Hematopoietic multipotent progenitor cell treated with erythropoietin and hydrocortisone succinate and interleukin-3 and kit ligand, for 8 days (in vitro differentiated cells): Measurements from ENCODE around the gene PRELP.
"Not testable (repeated sequence)": the region's sequence is repeated elsewhere in the genome, so short reads cannot be mapped to it uniquely, and the experiment has no call there.

Experiments
- DNase-seq: peaks from one replicate; pipeline ENCODE4 v3.0.0-alpha.2; 2015

The PRELP gene

DNA sequence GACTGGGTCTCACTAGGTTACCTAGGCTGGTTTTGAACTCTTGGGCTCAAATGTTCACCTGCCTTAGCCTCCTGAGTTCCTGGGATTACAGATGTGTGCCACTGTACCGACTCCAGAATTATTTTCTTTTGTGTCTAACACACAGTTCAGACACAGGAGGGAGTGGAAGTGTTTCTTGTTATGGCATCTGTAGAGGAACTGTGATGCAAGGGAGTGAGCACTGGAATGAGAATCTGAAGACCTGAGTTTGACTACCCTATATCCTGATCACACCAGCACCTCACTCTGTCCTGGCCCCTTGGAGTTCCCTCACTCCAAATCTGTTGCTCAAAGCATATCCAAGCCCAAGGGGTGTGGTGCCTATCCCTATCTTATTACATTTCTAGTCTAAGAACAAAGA lies 33.5 kb downstream of the PRELP start:
- no peak for DNase-seq

DNA sequence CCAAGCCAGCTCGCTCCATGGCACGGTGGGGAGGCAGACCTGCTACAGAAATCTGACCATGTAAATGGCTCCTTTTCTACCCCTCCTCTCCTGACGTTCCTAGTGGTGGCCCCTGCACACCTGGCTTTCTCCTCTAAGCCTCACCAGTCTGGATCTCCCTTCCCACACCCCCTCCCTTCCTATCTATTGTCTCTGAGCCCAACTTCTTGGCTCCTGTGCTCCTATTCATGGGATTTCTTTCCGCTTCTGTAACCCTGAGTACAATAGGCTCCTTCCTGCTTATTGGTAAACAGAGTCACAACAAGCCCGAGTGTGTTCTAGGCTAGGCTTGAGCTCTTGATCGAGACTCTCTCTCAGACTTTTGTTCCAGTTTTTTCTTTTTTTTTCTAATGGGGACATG lies 35.9 kb downstream of the PRELP start:
- no peak for DNase-seq

DNA sequence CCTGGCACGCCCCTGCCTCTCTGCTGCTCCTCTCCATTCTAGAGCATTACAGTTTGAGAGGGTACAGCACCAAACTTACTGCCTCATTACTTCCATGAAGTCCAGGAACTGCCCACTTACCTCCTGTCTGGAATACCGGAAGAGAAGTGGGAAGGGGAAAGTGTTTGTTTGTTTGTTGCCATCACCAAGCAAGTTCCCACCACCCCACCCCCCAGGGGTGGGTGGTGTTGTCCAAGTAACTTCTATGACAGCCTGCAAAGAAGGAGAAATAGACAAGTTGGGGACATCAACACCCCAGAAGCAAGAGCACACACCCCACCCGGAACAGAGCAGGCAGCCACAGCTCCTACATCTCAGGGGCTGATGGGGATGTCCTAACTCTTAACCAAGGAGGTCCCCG lies 36.3 kb downstream of the PRELP start:
- no peak for DNase-seq

DNA sequence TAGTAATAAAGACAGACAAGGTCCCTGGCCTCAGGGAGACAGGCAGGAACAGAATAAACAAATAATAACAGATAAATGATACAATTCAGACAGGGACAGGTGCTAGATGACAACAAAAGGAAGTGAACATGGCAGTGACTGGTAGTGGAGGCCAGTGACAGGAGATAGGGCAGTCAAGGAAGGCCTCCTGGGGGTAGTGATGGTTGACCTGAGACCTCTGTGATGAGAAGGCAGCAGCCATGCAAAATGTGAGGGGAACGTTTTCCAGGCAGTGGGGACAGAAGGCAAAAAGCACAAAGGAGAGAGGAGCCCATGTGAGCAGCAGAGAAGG lies 36.9 kb downstream of the PRELP start:
- DNase-seq = no peak

DNA sequence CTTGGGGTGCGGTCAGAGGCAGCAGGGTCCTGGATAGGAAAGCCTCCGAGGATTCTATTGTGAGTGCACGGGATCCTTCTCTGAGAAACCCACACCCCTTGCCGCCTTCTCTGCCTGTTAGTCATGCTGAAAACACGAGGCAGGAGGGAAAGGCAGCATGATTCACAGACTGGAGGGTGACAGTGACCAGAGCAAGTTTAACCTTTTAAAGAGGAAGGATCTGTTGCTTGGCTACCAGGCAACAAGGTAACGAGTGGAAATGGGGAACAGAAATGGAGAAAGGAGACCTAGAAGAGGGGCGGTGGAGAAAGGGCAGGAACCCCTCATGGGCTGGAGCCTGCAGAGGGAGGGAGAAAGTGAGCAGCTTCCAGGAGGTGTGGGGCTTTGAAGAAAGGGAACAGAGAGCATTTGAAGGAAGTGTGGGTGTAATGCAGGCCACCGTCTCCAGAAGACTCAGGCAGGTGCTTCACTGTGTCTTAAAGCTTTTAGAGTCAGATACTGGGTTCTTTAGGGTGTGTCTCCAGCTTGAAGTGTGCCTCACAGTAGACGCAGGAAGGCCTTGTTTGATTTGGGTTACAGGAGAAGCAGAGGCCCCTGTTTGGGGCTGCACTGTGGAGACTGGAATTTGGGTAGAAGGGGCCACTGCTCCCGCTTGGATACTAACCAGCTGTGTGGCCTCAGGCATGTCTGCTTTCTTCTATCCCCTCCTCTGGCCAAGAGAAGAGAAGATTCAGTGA lies 37.4 kb downstream of the PRELP start:
- DNase-seq = no peak

DNA sequence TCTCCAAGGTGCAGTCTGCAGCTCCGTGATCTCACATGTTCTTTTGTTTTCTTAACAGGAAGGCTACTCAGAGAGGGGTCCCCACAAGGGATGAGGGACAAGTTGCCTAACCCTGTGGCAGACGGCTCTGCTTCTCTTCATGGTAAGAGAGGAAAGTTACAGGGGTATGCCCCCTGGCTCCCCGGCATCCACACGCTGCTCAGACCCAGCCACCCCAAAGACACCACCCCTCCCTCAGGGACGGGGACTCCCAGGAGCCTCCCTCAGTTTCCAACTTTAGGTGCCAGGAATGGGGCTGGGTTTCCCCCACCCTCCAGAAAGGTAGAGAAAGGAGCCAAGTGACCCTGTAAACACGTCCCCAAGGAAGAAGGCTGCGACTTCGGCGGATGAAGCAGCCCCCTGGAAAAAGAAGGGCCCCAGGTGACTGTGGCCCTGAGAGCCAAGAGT lies 38.0 kb downstream of the PRELP start:
- DNase-seq = no peak

DNA sequence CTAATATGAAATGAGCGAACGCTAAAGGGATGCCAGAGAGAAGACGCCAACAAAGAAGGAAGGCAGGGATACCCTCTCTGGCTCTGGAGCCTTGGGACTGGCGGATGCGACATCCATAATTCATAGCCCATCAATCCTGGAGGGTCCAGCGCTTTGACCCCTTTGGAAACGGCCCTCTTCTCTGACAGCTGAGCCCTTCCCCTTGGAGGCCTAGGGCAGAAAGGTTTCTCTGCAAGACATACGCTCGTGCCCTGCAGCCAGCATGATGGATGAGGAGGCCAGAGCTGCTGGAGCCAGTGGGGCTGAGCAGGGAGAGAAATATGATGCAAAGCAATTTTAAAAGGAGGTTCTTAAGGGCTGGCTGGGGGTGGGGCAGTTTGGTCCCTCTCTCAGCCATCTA lies 40.6 kb downstream of the PRELP start:
- DNase-seq = no peak

DNA sequence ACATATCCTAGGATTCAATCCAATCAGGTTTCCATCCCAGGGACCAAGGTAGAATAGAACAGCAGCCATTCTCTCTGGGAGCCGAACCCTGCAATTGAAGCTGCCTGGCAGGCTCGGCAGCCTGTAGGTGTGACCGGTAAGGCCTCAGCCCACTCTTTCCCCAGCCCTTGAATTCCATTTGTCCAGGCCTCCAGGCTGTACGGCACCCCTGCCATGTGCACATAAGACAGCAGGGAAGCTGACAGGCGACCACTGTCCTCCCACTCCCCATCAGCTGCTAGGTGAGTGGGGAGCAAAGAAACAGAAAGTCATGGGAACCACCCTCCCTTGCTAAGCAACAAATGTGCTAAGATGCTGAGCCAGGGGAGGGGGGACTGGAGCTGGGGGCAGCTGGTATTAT lies 41.3 kb downstream of the PRELP start:
- DNase-seq = no peak

DNA sequence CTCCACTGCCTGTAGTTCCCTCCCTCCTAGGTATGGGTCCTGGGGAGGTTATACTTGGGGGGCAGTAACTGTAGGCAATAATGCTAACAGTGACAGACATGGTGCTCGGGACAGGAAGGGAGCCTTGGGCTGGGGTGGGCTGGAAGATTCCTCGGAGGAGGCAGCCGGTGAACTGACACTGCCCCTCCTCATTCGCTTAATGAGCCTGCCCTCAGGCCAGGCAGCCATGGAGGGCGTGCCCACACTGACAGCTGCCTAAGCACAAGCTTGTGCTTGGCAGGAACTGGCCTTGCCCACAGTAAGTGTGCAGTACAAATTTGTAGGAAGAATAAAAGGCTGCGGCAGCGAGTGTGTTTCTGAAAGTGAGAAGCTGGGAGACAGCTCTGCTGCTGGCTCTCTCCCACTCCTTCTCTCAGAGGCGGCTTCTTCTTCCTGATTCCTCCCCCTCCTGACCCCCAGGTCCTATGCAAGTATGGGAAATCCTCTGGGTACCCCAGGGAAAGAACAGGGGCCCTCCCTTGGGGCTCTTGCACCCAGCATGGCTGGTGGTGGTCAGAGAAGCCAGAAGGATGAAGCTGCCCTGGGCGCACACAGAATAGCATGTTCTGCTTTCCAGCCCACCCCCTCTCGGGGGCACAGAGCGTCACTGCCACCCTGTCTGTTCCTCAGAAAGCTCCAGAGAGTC lies 42.0 kb downstream of the PRELP start:
- DNase-seq = no peak

DNA sequence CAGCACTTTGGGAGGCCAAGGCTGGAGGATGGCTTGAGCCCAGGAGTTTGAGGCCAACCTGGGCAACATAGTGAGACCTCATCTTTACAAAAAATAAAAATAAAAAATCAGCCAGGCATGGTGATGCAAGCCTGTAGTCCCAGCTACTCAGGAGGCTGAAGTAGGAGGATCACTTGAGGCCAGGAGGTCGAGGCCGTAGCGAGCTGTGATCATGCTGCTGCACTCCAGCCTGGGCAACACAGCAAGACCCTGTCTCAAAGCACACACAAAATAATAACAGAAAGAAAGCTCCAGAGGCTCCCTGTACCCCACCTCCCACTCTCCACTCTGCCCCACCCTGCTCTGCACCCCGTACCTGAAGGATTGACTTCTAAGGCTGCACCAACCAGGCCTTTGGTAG lies 42.5 kb downstream of the PRELP start:
- DNase-seq = not testable (repeated sequence)

DNA sequence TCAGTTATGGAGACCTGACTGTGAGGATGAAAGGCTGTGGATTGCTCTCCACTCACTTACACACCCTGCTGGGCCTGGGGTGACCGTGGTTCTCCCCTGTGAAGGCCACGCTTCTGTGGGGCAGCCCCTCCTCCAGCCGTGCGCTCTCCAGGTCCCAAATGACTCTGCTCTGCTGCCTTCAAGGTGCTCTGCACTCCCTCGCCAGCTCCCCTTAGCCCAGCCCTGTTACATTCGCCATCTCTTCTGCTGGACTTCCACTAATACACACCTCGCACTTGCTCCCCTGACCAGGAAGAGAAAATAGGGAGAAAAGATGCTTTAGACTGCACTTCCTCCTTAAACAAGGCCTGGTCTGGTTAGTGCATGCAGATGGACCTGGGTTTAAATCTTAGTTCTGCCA lies 42.9 kb downstream of the PRELP start:
- DNase-seq = no peak

DNA sequence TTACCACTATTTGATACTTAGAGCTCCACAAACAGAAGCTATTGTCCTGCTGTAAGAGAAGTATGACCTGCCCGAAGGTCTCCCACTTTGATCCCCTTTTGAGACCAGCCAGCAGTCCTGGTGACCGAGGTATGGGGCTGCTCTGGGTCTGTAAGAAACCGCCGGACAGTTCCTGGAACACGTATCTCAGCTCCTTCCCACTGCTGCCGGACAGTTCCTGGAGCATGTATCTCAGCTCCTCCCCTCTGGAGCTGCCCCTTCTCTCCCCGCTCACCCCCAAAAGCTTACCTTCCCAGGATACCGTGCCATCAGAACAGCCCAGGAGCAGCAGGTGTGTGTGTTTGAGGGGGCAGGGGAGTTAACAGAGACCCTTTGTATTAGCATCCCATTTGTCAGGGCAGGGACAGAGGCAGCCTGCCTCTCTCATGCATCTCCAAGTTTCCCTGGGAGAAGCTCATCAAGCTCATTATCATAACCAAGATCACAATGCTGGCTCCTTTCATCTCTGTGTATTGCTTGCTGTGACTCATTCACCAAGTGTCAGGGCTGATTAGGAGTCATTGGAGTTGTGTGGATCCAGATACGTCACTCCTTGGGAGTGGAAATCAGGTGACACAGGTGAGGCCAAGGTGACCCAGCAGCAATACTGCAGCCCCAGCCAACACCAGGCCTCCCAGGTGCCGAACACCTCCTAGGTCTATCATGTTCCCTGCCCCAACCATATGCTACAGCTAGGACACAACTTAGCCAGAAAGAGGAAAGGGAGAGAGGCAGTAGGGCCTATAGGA lies 43.6 kb downstream of the PRELP start:
- no peak for DNase-seq

DNA sequence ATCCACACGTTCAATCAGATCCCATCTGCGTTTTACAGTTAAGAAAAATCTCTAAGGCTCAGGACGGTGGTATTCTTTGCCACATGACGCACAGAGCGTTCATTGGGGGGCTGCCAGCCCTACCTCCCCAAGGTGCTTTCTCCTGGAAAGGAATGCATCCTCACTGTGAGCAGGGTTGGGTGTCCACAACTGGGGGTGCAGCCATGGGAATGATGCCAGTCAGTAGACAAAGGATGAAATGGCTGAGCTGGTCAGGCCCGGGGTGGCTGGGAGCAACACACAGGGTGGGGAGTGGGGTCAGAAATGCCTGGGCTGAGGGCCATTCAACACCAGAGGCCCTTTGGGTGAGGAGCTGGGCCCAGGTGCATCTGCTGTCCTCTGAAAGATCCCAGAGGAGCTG lies 44.3 kb downstream of the PRELP start:
- no peak for DNase-seq

DNA sequence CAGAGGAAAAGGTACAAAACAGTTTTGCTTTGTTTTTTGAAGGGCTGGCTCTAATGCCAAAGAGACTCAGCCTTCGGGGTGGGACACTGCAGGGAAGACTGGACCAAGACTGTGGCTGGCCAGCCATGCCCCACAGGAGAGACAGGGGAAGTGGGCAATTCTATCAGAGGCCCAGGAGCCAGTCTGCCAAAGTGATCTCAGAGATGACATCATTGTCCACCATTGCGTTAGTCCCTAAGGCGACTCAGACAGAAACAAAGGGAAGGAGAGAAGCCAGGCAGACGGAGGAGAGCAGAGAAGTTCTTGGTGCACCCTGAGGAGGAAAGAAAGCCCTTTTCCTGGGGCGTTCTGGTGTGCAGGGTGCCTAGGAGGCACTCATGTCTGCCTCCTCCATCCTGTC lies 44.7 kb downstream of the PRELP start:
- DNase-seq = no peak

DNA sequence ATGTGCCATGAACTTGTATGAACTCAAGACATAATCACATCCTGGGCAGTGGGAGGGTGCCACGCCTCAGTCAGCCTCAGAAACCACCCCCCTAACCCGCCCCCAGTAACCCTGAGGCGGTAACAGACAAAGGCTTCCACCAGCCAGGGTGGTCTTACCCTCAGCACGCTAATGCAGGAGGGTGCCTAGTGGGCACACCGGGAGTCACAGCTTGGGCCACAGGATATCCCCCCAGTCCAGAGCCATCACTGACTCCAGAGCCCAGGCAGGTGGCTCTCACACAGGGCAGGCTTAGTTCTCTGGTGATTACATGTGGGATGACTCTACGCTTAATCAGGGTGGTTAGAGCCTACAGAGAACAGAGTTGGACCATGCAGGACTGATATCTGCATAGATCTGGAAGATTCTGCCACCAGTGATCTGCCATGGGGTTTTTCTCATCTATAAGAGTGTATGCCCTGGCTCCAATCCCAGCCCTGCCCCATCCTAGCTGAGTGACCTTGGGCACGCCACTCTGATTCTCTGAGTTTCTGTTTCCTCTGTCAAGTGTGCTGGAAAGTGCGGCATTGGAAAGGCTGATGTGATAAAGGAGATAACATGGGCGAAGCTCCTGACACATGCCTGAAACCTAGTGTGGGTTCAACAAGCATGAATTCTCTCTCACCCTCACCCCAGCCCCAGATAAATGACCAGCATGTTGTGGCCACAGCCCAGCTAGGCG lies 45.6 kb downstream of the PRELP start:
- DNase-seq = no peak

DNA sequence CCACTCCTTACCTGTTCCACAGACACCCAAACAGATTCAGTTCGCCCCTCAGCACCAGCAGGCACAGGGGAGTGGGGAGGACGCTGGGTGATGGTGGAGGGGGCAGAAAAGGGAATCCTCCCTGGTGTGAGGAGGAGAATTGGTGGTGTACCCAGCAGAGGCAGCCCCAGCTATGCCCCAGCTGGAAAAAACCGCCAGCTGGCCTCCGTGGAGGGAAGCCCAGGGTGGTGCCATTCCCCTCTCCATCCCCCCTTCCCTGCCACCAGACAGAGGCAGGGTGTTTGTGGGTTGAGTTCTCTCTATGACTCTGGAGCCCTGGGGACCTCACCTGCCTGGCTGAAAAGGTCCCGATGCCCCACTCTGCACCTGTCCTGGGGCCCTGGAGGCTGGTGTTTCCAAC lies 46.2 kb downstream of the PRELP start:
- DNase-seq = no peak

DNA sequence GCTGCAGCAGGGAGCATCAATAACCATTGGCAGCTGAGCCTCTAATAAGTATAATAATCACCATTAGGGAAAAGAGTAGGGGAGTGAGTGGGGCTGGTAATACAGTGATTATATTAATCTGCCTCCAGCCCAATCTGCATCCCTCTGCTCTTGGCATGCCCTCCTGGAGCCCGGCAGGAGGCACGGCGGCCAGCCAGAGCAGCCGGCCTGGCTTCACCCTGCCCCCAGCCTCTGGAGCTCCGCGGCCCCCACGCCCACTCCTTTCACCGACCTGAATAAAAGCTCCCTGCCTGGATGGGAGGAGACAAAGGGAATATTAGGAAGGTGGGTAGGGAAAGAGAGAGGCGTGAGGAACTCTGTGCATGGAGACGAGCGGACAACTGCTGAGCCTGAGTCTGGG lies 46.6 kb downstream of the PRELP start:
- DNase-seq = no peak

DNA sequence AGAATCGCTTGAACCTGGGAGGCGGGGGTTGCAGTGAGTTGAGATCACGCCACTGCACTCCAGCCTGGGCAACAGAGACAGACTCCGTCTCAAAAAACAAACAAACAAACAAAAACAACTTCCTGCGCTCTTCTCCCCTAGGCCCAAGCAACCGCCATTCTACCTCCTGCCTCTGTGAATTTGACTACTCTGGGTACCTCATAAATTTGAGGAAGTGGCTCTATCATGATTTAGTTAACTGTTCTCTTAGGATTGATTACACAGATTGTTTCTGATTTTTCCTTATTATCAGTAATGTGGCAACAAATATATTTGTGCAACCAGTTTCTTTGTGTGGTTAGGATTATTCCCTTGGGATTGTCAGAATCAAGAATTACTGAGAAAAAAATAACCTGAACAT lies 48.1 kb downstream of the PRELP start:
- DNase-seq = no peak

DNA sequence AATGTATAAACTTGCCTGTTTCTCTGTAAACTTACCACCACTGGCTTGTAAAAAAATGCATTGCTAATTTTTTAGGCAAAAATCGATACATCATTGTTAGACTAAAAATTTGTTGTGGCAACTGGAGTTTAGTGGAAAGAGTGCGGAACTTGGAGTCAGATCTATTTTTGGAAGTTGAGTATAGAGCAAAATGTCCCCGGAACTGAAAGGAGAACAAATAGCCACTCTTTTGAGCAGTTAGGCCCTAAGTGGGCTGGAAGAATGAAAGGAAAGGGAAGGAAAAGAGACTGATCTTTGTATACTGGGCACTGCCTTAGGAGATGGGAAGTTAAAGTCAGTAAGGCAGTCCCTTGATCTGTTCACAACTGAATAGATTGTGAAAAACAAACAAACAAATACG lies 48.5 kb downstream of the PRELP start:
- DNase-seq = no peak

DNA sequence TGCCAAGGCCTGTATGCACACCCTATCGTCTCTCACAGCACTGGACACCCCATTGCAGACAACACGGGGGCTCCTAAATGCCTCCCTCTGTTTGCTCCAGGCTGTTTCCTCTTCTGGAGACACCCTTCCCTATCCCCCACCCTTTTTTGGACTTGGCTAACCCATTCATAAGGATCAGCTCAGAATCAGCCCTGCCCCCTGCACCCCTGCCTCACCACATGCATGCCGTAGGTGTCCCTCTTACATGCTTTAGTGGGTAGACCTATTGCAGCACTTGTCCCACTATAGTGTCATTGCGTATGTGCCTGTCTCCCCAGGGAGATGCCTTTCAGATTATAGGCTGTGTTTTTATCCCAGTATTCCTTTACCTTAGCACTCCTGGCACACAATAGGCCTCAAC lies 49.2 kb downstream of the PRELP start:
- DNase-seq = no peak

DNA sequence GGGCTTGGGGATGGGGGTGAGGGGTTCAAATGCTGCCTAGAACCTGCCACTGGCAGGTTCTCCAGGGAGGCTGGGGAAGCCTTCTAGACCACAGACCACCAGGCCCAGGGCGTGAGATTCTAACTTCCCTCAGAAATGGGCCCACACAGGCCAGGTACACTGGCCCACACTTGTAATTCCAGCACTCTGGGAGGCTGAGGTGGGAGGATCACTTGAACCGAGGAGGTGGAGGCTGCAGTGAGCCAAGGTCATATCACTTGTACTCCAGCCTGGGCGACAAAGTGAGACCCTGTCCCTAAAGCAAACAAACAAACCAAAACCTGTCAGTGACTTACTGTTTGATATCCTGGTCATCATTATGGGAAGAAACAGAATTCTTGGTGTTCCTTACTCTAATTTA lies 50.1 kb downstream of the PRELP start:
- no peak for DNase-seq

DNA sequence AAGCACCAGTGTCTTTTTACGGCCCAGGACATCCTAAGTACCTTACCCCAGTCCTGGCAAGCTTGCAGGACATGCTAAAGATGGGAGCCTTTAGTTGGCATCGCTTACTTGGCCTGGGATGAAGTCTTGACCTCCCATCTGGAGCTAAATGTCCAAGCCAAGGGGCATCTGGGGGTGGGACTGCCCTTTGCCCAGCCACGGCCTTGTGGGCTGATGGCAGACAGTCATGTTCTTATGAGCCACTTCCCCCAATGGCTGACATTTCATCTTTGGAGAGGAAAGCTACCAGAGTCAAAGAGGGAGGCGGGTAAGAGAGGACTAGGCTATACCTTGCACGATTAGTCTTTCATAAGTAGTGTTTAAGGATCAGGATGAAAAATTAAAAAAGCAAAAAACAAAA lies 50.5 kb downstream of the PRELP start:
- DNase-seq = no peak

DNA sequence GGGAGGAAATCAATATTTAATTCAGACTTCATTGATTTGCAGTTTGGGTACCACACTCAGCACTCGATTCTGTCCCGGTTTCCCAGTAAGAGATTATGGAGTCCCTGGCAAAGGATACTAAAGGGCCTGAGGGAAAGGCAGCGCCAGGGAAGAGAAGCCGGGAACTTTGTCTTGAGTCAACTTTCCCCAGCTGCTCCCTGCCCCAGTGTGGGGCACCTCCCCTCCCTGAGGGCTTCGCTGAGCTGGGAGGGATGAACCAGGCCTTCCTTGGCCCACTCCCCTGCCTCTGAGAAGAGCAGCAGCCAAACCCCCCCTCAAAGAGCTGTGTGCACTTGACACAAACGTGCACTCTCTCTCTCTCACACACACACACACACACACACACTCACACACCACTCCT lies 51.0 kb downstream of the PRELP start:
- no peak for DNase-seq

DNA sequence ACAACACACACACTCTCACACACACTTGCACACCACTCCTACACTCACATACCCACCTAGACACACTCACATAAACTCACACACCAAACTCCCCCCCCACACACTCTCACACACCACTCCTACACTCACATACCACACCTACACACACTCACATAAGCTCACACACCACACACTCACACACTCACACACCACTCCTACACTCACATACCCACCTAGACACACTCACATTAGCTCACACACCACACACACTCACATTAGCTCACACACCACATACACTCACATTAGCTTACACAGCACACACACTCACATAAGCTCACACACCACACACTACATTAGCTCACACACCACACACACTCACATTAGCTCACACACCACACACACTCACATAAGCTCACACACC lies 51.4 kb downstream of the PRELP start:
- DNase-seq = no peak
